ENCODE data around the gene PFKFB3.

GRCh38 chr10:6186894-6187256 is 15.9 kb upstream of the PFKFB3 start:
- no peak for TF ChIP-seq FOXK2 (IDR thresholded peaks at IDR 0.05)
- TF ChIP-seq HDGF (IDR thresholded peaks at IDR 0.05; ENCODE audit: borderline replicate concordance) = no peak
